Cardiac fibroblast (primary cell): ENCODE results near the gene CLHC1.

ENCODE experiments used
- DNase-seq, 2 donors: peaks; one replicate each; pipeline versions ENCODE4 v3.0.0 to v3.0.0-alpha.2; 2010; ENCODE audit warnings: low read depth in 2 of 2
- H3K4me3 ChIP-seq, 2 donors: replicated peaks in 1 of 2; 1 replicate in 1 of 2; 2 replicates in 1 of 2; pipeline ENCODE4 v1.5.1; 2011; ENCODE audit warnings: low read depth in 2 of 2, low read length in 2 of 2, mild to moderate bottlenecking in 2 of 2, moderate library complexity in 1 of 2
- TF ChIP-seq, protein P1 (sequence below): IDR thresholded peaks from one replicate; pipeline ENCODE4 v1.5.1; 2011; ENCODE audit warnings: low read depth, mild to moderate bottlenecking, low read length, inconsistent platforms

CLHC1 gene

DNA sequence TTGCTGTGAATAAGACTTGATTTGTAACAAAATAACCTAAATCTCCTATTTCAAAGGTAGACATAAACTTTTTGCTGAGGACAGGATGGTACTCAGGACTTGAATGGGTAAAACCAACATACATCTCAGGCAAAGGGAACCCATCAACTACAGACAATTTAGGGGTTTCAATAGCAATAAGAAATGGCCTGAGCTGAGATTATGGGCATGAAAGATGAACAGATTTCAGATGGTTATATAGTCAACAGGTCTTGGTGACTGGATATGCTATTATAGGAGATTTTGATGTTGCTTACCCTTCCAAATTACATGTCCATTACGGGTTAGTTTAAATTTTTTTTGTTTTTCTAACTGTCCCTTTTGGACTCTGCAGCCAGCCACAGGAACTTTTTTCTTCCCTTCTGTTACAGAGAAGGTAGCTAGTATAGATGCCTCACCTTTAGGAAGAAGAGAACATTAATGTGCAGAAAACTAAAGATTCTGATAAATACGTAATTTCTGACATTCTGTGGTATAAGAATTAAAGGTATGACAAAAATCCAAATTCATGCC, 5.0 kb upstream of the CLHC1 start:
- H3K4me3 ChIP-seq = no peak overlapping the region
- TF ChIP-seq, protein P1, sequence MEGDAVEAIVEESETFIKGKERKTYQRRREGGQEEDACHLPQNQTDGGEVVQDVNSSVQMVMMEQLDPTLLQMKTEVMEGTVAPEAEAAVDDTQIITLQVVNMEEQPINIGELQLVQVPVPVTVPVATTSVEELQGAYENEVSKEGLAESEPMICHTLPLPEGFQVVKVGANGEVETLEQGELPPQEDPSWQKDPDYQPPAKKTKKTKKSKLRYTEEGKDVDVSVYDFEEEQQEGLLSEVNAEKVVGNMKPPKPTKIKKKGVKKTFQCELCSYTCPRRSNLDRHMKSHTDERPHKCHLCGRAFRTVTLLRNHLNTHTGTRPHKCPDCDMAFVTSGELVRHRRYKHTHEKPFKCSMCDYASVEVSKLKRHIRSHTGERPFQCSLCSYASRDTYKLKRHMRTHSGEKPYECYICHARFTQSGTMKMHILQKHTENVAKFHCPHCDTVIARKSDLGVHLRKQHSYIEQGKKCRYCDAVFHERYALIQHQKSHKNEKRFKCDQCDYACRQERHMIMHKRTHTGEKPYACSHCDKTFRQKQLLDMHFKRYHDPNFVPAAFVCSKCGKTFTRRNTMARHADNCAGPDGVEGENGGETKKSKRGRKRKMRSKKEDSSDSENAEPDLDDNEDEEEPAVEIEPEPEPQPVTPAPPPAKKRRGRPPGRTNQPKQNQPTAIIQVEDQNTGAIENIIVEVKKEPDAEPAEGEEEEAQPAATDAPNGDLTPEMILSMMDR = no peak
- no peak for DNase-seq

DNA sequence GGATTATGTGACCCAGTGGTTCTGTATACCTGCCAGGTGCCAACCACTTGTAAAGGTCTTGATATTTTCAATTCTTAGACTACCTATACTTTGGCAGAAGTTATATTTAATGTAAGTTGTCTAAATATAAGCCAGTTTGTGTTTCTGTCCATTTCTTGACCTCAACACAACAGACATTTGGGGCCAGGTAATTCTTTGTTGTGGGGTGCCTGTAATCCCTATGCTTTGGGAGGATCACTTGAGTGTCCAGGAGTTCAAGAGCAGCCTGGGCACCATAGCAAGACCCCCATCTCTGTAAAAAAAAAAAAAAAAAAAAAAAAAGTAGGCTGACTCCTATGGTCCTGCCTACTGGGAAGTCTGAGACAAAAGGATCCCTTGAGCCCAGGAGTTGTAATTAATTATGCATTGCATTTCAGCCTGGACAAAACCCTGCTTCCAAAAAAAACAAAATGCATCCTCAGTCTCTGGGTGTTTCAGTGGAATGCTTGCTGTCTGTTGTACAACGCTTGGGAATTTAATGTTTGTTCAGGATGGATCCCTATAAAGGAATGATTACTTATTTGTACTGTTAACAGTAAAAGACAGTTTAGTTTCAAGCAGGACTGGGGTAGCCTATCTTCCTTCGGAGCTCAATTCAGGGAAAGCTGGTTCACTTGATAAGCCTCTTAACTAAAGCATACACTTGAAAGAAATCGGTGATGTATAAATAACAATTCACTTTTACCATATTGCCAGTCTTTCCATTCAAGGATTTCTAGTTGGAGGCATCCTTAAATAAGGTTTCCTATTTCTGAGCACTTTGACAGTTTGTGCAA, 3.8 kb upstream of the CLHC1 start:
- no peak for DNase-seq
- TF ChIP-seq, protein P1 = no peak

DNA sequence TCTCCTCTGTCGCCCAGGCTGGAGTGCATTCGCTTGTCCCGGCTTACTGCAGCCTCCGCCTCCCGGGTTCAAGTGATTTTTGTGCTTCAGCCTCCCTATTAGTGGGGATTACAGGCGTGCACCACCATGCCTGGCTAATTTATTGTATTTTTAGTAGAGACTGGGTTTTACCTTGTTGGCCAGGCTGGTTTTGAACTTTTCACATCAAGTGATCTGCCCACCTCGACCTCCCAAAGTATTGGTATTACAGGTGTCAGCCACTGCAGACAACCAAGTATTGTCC, 1.5 kb upstream of the CLHC1 start:
- DNase-seq = no peak
- TF ChIP-seq, protein P1 = no peak
- H3K4me3 ChIP-seq = peak overlapping the region; percentile 92 to 96

More for the DNA sequence above, 3.8 kb upstream of the CLHC1 start:
- H3K4me3 ChIP-seq = no peak overlapping the region

DNA sequence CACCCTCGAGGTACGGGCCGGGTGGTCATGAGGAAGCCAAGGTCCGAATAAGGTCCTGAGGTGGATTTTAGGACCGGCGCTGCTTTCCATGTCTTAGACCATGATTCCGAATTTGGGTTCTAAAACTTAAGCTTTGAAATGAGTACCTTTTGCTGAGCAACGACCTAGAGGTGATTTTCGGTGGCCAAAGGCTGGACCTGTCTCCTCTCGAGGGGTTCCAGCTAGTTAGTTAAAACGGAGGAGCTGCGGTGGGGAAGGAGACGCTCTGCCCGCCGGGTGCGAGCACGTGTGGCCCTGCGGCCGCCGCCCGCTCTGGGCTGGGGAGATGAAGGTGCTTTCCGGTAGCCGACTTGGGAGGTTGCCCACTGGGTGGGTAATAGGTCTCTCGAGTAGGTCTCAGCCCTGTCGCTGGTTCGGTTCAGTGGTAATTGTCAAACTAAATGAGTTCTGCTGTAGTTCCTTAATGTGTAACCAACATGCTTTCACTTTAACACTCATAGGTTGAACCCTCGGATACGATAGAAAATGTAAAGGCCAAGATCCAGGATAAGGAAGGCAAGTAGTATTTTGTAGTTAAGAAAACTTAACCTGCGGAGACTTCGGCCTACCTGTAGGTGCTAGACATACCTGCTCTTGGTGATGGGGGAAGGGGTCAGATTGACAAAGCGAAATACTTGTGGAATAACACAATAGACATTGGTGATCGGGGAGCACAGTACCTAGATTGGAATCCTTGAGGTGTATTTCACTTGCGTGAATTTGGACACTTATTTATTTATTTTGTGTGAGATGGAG, 967 bp upstream of the CLHC1 start:
- TF ChIP-seq, protein P1 = no peak
- peak overlapping the region; percentile 92 to 96 for H3K4me3 ChIP-seq
- DNase-seq = peak; percentile 34 to 37

DNA sequence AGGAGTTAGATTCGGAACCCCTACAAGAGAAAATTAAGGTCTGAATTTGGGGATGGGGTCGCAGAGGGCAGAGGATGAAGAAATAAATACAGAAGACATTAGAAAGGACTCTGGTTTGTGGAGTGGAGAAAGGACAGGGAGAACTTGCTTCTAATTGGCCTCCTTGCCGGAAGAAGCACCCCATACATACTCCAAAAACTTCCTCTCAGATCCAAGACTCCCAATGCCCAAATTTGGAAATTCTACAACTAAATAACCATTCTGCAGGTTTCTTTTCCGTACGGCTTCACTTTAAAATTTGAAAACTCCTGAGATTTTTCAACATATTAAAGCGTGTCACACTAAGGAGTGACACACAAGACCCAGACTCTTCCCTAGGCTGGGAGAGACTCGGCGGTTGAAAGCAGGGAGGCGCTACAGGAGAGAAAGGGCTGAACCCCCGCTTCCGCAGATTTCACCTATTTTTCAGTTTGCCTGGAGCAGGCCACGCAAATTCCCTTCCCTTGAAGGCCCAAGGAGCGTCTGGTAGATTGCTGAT, 478 bp downstream of the CLHC1 start:
- TF ChIP-seq, protein P1 = no peak
- peak overlapping the region; percentile 92 to 96 for H3K4me3 ChIP-seq
- peak; percentile 33 to 43 for DNase-seq

DNA sequence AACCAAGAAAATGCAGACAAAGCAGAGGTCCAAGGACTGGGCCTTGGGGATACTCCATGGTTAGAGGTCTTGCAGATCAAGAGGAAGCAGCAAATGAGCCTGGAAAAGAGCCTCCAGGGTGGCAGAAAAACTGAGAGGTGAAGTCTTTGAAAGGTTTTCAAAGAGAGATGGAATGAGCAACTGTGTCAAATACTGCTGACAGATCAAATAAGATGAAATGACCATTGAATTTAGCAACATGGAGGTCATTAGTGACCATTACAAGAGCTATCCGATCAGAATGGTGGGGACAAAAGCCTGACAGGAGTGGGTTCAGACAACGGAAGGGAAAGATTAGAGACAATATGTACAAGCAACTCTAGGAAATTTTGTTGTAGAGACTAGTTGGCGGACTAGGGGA, 1.5 kb downstream of the CLHC1 start:
- TF ChIP-seq, protein P1 = no peak
- H3K4me3 ChIP-seq = no peak overlapping the region
- DNase-seq = no peak
